Measurements from ENCODE around the gene CCDC6. TPM values are rescaled to one million over a fixed set of nuclear protein-coding genes. Genes with fewer than 3 reads are reported as not detected.
"Not testable (repeated sequence)": the region's sequence is repeated elsewhere in the genome, so short reads cannot be mapped to it uniquely, and the experiment has no call there.

Gene CCDC6
- polyA plus RNA-seq, 3 donors = 37.7 to 42.9 (median 42.1) TPM

DNA sequence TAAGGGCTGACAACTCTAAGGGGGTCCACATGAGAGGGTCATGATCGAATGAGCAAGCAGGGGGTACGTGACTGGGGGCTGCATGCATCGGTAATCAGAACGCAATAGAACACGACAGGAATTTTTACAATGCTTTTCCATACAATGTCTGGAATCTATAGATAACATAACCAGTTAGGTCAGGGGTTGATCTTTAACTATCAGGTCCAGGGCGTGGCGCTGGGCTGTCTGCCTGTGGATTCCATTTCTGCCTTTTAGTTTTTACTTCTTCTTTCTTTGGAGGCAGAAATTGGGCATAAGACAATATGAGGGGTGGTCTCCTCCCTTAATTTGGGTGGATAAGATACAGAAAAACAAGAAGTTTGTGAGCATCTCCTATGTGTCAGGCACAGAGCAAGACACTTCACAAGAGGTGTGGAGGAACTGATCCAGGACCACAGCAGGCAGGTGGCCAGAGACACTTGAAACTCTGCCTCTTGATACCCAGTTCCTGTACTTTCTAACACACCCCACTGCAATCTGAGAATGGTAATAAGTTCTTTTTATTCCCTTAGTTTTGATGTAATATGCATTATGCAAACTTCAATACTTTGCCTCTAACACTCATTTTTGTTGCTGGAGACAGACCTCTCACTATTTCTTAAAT lies 135.1 kb downstream of the CCDC6 start:
- no peak for DNase-seq

DNA sequence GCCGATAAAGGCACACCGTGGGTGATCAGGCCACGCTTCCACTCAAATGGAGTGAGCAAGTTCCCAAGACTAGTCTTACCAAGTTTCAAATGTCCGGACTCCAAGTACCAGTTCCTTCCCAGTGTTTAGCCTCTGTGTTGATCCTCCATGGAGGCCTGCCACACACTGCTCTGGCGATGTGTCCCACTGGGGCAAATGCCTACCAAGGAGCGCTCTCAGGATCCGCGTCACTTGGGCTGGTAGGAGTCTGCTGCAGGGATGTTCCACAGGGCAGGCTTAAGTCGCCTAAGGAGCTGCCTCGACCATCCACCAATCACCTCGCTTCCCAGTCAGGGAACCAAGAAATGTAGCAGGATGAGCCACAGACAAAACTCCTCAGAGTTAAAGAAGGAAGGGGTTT lies 135.7 kb downstream of the CCDC6 start:
- no peak for DNase-seq

DNA sequence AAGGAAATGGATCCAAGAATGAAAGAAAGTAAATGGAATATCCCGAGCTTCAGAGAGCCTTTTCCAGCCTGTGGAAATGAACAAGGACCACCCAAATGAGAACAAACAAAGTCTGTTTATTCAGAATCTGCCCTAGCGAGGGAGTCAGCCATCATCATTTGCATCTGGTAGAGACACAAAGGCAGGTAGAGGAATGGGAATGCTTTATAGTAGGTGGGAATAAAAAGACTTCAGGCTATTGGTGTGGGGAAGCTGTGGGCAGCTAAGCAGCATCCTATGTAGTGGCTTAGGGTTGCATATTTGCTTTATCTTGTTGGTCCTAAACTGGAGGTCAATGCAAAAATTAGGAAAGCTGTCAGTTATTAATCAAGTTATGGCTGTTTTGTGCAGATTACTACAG lies 143.9 kb downstream of the CCDC6 start:
- no peak for DNase-seq

DNA sequence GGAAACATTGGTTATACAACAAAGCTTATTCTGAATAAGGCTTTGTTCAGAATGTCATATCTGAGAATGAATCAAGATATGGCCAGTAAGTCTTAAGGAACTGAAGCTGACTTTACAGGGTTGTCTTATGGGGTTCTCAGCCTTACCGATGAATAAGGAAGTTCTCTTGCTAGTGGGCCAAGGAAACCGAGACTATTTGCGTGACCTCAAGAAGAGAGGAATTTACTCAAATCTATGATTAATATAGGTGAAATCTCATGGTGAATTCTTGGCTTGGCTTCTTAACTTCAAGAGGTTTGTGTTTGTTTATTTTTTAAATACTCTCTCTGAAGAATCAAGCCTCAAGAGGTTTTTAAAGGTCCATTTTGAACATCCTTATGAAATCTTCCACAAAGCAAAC lies 148.4 kb downstream of the CCDC6 start:
- DNase-seq = no peak

DNA sequence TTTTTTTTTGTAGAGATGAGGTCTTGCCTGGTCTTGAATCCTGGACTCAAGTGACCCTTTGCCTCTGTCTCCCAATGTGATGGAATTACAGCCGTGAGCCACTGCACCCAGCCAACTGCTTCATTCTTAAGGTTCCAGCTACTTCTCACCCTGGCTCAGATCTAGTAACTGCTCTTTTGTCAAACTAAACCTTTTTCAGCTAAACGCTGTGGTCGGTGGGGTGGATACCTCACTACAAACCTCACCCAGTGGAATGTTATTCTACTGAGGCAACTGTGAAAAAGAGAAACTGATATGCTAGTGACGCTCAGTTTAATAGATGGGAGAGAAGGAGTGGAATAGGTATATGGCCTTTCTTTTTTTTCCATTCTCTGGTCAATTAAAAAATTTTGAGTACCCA lies 151.4 kb downstream of the CCDC6 start:
- DNase-seq = no peak

DNA sequence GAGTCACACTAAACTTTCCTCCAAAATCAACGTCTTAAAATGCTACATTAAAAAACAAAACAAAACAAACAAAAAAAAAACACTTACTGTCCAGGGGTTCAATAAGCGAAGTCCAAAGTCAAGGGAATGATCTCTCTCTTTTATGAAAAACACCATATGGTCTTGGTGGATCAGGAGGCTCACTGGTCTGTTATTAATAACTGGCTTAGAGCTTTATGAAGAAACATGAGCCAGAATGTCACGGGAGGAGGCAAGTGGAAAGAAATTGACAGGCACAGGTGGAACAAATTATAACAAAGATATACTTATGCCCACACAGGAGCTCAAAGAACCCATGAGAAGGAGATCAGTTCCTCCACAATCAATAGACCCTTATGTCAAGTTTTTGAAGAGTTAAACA lies 153.1 kb downstream of the CCDC6 start, which contains the start of gene MRLN:
Gene MRLN (minus strand): TSS at position 189 of the 400 bp plus-strand sequence.
- DNase-seq = no peak

DNA sequence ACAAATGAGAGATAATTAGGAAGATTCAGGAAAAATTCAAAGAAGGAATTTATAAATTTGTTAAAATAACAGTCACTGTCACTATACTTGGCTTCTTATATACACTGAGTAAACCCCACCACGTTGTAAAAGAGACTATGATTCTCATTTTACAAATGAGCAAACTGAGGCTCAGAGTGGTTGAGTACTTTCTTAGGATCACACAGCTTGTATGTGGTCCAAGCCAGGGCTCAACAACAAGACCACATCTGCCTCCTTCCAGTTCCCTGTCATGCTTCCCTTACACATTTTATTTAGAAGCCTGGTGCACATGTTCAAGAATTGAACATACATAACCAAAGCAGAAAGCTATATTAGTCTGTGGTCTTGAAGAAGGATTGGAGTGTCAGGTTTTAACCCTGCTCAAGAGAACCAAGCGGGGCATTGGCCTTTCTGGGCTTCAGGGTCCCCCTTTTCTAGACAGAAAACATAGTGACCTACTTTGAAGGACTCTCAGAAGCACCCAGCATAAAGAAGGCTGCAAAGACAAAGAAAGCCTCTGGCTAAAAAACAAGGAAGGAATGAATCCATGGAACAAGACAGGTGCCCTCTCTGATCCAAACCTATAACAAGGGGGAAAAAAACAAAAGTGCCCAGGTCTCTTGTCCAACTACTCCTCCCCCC lies 153.9 kb downstream of the CCDC6 start:
- DNase-seq = no peak

DNA sequence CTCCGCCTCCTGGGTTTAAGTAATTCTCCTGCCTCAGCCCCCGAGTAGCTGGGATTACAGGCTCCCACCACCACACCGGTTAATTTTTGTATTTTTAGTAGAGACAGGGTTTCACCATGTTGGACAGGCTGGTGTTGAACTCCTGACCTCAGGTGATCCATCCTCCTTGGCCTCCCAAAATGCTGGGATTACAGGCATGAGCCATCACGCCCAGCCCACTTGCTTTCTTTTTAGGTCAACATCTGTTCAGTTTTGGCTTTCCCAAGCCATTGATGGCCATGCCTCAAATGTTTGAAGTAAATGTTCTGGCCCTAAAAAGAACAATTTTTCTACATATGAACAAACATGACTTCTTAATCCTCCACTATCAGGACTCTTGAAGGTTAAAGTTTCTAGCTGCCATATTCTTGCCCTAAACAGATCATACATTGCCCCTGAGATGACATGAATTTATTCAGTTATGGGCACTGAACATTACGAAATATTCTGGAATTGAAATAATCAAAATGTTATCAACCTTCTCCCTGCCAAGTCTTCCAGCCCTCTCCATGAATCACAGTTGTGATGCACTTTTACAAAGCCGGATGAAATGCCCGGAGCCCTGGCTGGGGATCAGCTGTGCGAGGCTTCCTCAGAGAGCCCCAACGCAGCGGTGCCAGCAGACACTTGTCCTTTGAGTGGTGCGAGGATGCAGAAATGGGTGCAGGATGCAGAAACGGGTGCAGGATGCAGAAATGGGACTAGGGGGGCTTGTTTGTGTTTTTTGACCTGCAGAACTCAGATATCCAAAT lies 156.0 kb downstream of the CCDC6 start:
- DNase-seq = no peak

DNA sequence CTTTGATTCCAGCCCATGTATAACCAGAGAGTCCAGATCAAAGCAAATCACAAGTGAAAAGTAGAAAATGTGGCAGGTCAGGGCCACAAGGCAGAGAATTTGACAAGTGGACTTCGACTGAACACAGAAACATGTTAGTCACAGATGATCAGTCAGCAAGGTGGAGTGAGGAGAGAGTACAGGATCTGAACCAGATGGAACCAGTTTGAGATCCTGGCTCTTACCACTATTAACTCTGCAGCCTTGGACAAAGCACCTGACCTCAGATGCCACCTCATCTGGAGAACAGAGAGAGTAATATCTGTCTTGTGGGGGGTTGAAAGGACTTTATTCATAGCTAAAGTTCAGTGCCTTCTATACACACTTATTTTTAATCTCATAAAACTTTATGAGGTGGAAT lies 157.5 kb downstream of the CCDC6 start:
- peak; percentile 24 for DNase-seq

DNA sequence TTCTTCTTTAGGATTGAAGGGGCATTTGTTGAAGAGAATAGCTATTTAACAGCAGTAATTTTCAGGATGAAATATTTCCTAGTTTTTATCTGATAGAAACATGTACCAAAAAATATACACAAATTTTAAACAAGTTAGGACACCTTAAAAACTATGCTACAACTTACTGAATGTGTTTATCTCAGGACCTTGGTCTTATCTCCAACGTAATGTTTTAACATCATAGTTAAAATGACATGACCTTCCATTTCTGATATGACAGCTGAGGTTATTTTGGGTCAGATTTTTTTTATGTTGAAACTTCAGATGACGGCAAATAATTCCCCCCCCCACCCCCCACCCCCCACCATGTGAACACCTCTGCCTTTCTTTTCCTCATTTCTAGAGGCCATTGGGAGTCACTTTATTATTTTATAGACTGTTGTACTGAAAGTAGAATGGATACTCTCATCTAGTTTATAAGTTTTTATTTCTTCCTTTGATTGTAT lies 161.1 kb downstream of the CCDC6 start:
- DNase-seq = no peak

DNA sequence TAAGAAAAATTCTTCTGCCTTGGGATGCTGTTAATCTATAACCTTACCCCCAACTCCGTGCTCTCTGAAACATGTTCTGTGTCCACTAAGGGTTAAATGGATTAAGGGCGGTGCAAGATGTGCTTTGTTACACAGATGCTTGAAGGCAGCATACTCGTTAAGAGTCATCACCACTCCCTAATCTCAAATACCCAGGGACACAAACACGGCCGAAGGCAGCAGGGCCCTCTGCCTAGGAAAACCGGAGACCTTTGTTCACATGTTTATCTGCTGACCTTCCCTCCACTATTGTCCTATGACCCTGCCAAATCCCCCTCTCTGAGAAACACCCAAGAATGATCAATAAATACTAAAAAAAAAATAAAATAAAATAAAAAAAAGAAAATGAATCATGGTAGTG lies 161.6 kb downstream of the CCDC6 start:
- not testable (repeated sequence) for DNase-seq

DNA sequence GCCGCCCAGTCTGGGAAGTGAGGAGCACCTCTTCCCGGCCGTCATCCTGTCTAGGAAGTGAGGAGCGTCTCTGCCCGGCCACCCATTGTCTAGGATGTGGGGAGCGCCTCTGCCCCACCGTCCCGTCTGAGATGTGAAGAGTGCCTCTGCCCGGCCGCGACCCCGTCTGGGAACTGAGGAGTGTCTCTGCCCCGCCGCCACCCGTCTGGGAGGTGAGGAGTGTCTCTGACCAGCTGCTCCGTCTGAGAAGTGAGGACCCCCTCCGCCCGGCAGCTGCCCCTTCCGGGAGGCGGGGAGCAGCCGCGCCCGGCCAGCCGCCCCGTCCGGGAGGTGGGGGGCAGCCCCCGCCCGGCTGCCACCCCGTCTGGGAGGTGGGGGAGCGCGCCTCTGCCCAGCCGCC lies 162.2 kb downstream of the CCDC6 start:
- DNase-seq = not testable (repeated sequence)

DNA sequence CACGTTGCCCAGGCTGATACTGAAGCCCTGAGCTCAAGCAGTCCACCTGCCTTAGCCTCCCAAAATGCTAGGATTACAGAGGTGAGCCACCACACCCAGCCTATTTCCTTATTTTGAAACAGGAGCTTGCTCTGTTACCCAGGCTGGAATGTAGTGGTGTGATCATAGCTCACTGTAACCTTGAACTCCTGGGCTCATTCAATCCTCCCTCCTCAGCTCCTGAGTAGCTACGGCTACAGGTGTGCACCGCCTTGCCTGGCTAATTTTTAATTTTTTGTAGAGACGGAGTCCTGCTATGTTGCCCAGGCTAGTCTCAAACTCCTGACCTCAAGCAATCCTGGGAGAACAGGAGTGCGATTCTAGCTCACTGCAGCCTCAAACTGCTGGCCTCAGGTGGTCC lies 164.8 kb downstream of the CCDC6 start:
- no peak for DNase-seq

DNA sequence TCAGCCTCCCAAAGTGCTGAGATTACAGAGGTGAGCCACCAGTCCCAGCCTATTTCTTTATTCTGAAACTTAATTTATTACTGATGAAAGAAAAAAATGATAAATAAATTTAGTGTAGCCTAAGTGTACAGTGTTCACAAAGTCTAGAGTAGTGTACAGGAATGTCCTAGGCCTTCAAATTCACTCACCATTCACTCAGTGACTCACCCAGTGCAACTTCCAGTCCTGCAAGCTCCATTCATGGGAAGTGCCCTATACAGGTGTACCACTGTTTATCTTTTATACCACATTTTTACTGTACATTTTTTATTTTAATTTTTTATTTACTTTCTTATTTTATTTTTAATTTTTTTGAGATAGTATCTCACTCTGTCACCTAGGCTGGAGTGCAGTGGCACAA lies 165.3 kb downstream of the CCDC6 start:
- DNase-seq = no peak

Other genes with a start within 250 kb of the CCDC6 start
- gene SLC16A9, start 196.7 kb downstream of the CCDC6 start, polyA plus RNA-seq (ENCODE audit: insufficient read length in 3 of 3) = 10 to 100 TPM; 30.5 to 43.8 (median 42.6) TPM
- gene MRLN, start 153.1 kb downstream of the CCDC6 start, polyA plus RNA-seq (ENCODE audit: insufficient read length in 3 of 3) = under 1 TPM in 2 of 3 donors, not detected in 1; 0.36 to 0.94 TPM